H1 (cell line): ENCODE measurements around the gene TNFRSF14.

Experiments used
- CREB1 ChIP-seq: IDR thresholded peaks from 2 replicates; pipeline ENCODE4 v1.6.1; 2012; ENCODE audit warnings: inconsistent platforms
- EGR1 ChIP-seq: IDR thresholded peaks from 2 replicates; pipeline ENCODE4 v1.6.1; 2011; ENCODE audit warnings: low read depth, low read length, borderline replicate concordance
- EP300 ChIP-seq, 2 experiments: IDR thresholded peaks; 1 replicate in 1 of 2; 2 replicates in 1 of 2; pipeline ENCODE4 v1.6.1; 2011 to 2012; ENCODE audit warnings: low read depth in 2 of 2, low read length in 2 of 2, mild to moderate bottlenecking in 2 of 2, borderline replicate concordance in 1 of 2, inconsistent platforms in 1 of 2, moderate library complexity in 1 of 2
- FOSL1 ChIP-seq: IDR thresholded peaks from 2 replicates; pipeline ENCODE4 v1.6.1; 2011; ENCODE audit warnings: mild to moderate bottlenecking, low read depth, low read length, moderate library complexity; ENCODE audit not compliant: insufficient read depth
- KDM5A ChIP-seq: fragments of 200-600 bp; IDR thresholded peaks from 2 replicates; pipeline ENCODE4 v1.7.1; 2012; ENCODE audit warnings: mild to moderate bottlenecking, low read length, inconsistent platforms, mixed read lengths
- MAFK ChIP-seq: IDR thresholded peaks from 2 replicates; pipeline ENCODE4 v1.6.1; 2012; ENCODE audit warnings: low read depth, mild to moderate bottlenecking, improper control_type of control experiment, low read length
- NRF1 ChIP-seq: IDR thresholded peaks from 2 replicates; pipeline ENCODE4 v1.6.1; 2011; ENCODE audit warnings: mild to moderate bottlenecking, low read depth, low read length, improper control_type of control experiment
- POLR2A ChIP-seq, 2 experiments: IDR thresholded peaks; 1 replicate in 1 of 2; 2 replicates in 1 of 2; pipeline ENCODE4 v1.6.1; 2011; ENCODE audit warnings: low read depth in 2 of 2, low read length in 2 of 2, mild to moderate bottlenecking in 2 of 2; ENCODE audit errors: control extremely low read depth in 1 of 2
- POLR2AphosphoS5 ChIP-seq: IDR thresholded peaks from 2 replicates; pipeline ENCODE4 v1.6.1; 2011; ENCODE audit warnings: low read depth, low read length
- RFX5 ChIP-seq: IDR thresholded peaks from 2 replicates; pipeline ENCODE4 v1.6.1; 2011; ENCODE audit warnings: low read depth, low read length, improper control_type of control experiment, borderline replicate concordance
- SIX5 ChIP-seq: IDR thresholded peaks from 2 replicates; pipeline ENCODE4 v1.6.1; 2011; ENCODE audit warnings: mild to moderate bottlenecking, low read depth, low read length
- TF ChIP-seq, protein P1 (sequence below), 3 experiments: IDR thresholded peaks; 1 replicate in 2 of 3; 2 replicates in 1 of 3; pipeline versions ENCODE4 v1.5.1 to v1.6.1; 2011; ENCODE audit warnings: low read length in 3 of 3, mild to moderate bottlenecking in 3 of 3, inconsistent platforms in 2 of 3, low read depth in 1 of 3, moderate library complexity in 1 of 3; ENCODE audit not compliant: insufficient read depth in 1 of 3; ENCODE audit errors: control extremely low read depth in 1 of 3
- TF ChIP-seq, protein P2 (sequence below): IDR thresholded peaks from 2 replicates; pipeline ENCODE4 v1.6.1; 2011; ENCODE audit warnings: low read length, improper control_type of control experiment

- TF ChIP-seq RFX5, result no peak
- no peak for TF ChIP-seq CREB1
- TF ChIP-seq, protein P1, sequence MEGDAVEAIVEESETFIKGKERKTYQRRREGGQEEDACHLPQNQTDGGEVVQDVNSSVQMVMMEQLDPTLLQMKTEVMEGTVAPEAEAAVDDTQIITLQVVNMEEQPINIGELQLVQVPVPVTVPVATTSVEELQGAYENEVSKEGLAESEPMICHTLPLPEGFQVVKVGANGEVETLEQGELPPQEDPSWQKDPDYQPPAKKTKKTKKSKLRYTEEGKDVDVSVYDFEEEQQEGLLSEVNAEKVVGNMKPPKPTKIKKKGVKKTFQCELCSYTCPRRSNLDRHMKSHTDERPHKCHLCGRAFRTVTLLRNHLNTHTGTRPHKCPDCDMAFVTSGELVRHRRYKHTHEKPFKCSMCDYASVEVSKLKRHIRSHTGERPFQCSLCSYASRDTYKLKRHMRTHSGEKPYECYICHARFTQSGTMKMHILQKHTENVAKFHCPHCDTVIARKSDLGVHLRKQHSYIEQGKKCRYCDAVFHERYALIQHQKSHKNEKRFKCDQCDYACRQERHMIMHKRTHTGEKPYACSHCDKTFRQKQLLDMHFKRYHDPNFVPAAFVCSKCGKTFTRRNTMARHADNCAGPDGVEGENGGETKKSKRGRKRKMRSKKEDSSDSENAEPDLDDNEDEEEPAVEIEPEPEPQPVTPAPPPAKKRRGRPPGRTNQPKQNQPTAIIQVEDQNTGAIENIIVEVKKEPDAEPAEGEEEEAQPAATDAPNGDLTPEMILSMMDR (IDR thresholded peaks at IDR 0.05; ENCODE audit: control extremely low read depth in 1 of 3, insufficient read depth in 1 of 3, low read depth in 1 of 3, low read length in 3 of 3), result no peak
- no peak for TF ChIP-seq SIX5
- TF ChIP-seq, protein P2, sequence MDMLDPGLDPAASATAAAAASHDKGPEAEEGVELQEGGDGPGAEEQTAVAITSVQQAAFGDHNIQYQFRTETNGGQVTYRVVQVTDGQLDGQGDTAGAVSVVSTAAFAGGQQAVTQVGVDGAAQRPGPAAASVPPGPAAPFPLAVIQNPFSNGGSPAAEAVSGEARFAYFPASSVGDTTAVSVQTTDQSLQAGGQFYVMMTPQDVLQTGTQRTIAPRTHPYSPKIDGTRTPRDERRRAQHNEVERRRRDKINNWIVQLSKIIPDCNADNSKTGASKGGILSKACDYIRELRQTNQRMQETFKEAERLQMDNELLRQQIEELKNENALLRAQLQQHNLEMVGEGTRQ, result no peak
- no peak for TF ChIP-seq EP300 (IDR thresholded peaks at IDR 0.05; ENCODE audit: borderline replicate concordance in 1 of 2, low read depth in 2 of 2, low read length in 2 of 2)
- no peak for TF ChIP-seq KDM5A
- TF ChIP-seq EGR1, result no peak
- no peak for TF ChIP-seq POLR2AphosphoS5
- no peak for TF ChIP-seq POLR2A (IDR thresholded peaks at IDR 0.05; ENCODE audit: control extremely low read depth in 1 of 2, low read depth in 2 of 2, low read length in 2 of 2)
- TF ChIP-seq MAFK, result no peak
- no peak for TF ChIP-seq NRF1
- no peak for TF ChIP-seq FOSL1
These were observed 46.2 kb downstream of the TNFRSF14 start for GRCh38 chr1:2602311-2602835.
